AG10803 (cell line): Measurements from ENCODE around the gene RNF144B.
"Not testable (repeated sequence)": the region's sequence is repeated elsewhere in the genome, so short reads cannot be mapped to it uniquely, and the experiment has no call there.

Experiments used
- DNase-seq: peaks from one replicate; pipeline ENCODE4 v3.0.0; 2010; ENCODE audit warnings: low read depth
- H3K4me3 ChIP-seq: 2 replicates; pipeline ENCODE4 v1.5.1; 2011; ENCODE audit warnings: mild to moderate bottlenecking, low read length, control low read depth
- TF ChIP-seq, protein P1 (sequence below): conservative IDR thresholded peaks from 2 replicates; pipeline ENCODE4 v1.5.1; 2011; ENCODE audit warnings: mild to moderate bottlenecking, low read length, control low read depth, inconsistent platforms

Gene RNF144B

DNA sequence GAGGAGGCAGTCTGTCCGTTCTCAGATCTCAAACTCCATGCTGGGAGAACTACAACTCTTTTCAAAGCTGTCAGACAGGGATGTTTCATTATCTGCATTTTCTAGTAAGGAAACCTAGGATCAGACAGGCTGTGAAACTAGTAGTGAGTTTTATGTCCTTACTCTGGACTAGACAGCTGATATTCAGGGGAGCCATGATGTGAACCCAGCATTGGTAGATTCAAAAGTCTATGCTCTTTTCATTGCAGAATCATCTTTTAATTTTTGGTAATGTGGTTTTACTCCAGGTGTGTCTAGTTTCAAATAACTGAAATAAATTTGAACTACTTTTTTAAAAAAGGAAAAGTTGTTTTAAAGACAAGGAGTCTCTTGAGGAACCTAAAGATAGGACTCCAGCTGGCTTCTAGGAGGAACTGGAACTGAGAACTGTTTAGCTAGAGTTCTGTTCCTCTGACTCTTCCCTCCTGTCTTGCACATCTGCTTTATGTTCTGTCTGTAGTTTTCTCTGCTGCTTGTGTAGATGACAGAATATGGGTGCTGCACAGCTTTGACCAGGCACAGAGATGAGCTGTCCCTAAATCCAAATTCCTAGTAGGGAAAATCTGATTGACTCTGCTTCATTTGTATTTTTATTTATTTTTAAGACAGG lies 27.8 kb upstream of the RNF144B start:
- H3K4me3 ChIP-seq: no peak overlapping the region
- TF ChIP-seq, protein P1, sequence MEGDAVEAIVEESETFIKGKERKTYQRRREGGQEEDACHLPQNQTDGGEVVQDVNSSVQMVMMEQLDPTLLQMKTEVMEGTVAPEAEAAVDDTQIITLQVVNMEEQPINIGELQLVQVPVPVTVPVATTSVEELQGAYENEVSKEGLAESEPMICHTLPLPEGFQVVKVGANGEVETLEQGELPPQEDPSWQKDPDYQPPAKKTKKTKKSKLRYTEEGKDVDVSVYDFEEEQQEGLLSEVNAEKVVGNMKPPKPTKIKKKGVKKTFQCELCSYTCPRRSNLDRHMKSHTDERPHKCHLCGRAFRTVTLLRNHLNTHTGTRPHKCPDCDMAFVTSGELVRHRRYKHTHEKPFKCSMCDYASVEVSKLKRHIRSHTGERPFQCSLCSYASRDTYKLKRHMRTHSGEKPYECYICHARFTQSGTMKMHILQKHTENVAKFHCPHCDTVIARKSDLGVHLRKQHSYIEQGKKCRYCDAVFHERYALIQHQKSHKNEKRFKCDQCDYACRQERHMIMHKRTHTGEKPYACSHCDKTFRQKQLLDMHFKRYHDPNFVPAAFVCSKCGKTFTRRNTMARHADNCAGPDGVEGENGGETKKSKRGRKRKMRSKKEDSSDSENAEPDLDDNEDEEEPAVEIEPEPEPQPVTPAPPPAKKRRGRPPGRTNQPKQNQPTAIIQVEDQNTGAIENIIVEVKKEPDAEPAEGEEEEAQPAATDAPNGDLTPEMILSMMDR: no peak
- no peak for DNase-seq

DNA sequence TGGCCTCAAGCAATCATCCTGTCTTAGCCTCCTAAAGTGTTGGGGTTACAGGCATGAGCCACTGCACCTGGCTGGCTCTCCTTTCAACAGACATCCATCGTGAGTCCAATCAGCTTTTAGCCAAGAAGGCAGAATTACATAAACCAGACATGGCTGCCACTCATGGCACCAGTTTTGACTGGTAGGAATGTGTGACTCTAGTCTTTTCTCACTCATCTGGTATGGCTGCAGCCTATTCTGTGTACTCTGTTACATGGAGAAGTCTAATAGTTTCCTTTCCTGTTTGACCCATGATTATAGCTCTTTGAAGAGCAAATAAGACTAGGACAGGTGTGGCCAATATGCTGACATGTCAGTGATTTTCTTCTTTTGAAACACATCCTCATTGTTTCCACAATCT lies 27.0 kb upstream of the RNF144B start:
- no peak overlapping the region for H3K4me3 ChIP-seq
- no peak for DNase-seq
- TF ChIP-seq, protein P1: no peak

DNA sequence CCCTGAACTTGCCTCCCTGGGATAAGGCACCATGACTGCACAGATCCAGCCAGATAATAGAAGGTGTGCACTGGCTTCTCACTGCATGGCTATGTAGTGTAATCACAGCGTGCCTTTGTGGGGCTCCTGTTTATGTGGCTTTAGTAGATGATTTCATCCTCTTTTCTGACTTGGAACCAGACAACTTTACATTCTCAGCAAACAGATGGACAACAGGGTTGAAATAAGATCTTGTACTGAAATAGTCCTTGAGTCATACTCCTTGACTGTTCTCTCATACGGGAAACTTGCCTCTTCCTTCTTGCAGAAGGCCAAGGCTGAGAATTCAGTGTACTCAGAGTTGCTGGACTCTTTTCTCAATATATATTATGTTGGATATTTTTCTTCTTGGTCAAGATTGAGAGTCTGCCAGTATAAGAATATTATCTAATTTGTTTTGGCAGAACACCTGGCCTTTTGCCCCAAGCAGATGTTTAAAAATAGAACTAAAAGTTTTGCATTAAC lies 25.0 kb upstream of the RNF144B start:
- peak; percentile 92 for DNase-seq
- TF ChIP-seq, protein P1: no peak
- no peak overlapping the region for H3K4me3 ChIP-seq

DNA sequence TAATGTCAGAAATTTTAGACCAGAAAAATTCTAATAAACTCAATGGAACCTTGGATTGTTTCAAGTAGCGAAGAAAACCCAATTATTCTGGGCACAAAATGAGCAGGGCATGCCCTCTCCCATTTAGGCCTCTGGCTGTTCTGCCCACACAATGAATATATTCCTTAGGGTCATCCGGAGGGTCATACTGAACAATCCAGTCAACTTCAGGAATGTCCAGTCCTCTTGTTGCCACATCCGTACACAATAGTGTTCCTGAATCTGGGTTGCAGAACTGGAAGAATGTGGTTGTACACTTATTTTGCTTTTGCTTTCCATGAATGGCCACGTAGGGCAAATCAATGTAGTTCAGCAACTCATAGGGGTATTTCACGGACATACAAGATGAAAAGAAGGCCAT lies 23.4 kb upstream of the RNF144B start:
- TF ChIP-seq, protein P1: no peak
- DNase-seq: no peak
- H3K4me3 ChIP-seq: no peak overlapping the region

DNA sequence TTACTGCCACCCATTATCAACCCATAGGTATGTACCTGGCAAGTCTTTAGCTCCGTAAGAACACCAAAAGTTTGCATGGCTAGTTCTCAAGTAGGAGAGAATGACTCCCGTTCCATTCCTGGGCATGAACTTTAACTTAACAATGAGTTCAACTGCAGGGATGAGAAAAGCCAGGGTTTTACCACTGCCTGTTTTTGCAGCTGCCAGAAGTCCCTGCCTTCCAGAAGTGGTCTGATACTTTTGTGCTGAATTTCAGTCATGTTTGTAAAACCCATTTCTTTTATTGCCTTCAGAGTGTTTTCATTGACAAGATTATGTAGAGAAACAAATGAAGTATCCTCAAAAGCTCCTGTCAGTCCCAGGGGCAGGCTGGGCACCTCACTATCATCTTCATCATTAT lies 22.6 kb upstream of the RNF144B start:
- DNase-seq, H3K4me3 ChIP-seq: not testable (repeated sequence)

DNA sequence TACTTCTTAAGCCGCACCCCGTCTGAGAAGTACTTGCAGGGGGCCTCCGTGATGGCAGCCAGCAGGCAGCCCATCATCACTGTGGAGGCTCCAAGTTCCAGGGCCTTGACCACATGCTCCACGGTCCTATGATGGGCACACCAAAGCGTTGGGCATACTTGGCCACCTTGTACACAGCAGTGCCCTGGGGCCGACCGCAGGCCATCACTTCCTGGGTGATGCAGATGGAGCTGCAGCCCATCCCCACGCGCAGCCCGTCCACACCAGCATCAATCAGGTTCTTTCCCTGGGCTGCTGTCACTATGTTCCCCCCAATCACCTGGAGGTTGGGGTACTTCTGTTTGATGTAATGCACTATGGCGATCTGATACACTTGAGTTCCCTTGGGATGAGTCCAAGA lies 19.8 kb upstream of the RNF144B start:
- no peak overlapping the region for H3K4me3 ChIP-seq
- TF ChIP-seq, protein P1: no peak
- no peak for DNase-seq

DNA sequence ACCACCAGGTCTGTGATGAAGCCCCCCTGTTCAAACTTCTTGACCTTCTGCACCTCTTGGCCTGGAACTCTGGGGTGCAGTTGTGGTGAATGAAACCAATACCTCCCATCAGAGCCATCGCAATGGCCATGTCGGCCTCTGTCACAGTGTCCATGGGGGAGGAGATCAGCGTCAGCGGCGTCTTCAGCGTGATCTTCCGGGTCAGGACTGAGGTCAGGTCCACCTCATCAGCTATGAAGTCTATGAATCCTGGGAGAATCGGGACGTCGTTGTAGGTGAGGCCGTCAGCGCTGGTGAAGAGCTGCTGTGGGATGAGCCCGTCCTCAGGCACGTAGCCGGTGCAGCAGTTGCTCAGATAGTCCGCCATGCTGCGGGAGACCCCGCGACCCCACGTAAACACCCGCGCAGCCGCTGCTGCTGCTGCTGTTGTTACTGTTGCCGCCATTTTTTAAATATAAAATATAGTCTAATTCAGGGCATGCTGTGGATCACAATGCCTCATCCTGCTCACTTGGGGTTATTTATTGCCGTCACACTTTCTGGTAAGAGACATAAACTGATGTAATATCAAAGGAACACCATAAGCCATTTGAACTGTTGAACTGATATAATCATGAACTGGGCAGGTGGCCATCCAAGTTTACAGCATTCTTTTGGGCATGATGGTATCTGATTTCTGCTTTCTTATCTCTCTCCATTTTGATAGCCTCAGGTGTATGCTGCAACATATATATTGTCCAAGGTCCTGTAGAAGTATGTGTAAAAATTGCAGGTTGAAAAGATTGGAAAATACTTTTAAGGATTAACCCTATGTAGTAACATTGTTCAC lies 18.7 kb upstream of the RNF144B start:
- no peak overlapping the region for H3K4me3 ChIP-seq
- TF ChIP-seq, protein P1: no peak
- DNase-seq: no peak
